ENCODE measurements around the gene ALKBH4.

ALKBH4 gene

GRCh38 chr7:102424129-102424551 is 40.5 kb downstream of the ALKBH4 start:
- no peak overlapping the region for H3K4me3 ChIP-seq (ENCODE audit: low read depth, low read length)
- no peak for TF ChIP-seq CTCF (IDR thresholded peaks at IDR 0.05; ENCODE audit: low read depth, low read length, missing control alignments)
- in situ Hi-C loops (cut with HindIII; ENCODE audit: low sequenced_read_pairs) = no loop called here
- DNase-seq (ENCODE audit: low read depth) = no peak

DNA sequence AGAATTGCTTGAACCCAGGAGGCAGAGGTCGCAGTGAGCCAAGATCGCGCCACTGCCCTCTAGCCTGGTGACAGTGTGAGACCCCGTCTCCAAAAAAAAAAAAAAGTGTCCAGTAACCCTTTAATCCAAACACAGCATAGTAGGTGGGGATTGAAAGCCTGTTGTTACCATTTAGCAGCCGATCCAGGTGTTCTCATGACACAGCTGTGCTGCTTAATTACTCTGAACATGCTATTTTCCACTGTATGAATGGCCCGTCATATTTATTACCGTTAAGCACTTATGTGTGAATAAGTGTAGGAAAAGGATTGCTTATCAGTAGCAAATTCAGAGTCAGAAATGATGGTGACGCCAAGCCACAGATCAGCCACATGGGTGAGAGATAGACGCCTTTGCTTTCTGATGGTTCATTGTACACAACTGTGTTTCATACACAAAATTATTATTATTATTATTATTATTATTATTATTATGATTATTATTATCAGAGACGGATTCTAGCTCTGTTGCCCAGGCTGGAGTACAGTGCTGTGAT is 42.9 kb downstream of the ALKBH4 start:
- no peak for DNase-seq (ENCODE audit: low read depth)
- in situ Hi-C loops (cut with HindIII; ENCODE audit: low sequenced_read_pairs) = no loop called here
- no peak overlapping the region for H3K4me3 ChIP-seq (ENCODE audit: low read depth, low read length)
- no peak for TF ChIP-seq CTCF (IDR thresholded peaks at IDR 0.05; ENCODE audit: low read depth, low read length, missing control alignments)

DNA sequence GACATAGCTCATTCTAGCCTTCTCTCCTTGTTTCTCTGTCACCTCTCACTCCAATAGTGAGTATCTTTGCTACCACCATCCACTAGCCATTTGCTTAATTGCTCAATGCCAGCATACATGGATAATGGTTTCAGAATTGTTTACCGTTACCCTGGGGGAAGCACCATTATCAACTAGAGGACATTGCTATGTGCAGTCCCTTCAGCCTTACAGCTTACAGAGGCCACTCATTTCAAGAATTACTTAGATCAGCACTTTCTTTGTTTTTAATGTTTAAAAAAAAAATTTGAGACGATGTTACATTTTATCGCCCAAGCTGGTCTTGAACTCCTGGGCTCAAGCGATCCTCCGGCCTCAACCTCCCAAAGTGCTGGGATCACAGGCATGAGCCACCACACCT is 46.1 kb downstream of the ALKBH4 start:
- DNase-seq (ENCODE audit: low read depth) = no peak
- in situ Hi-C loops (cut with HindIII; ENCODE audit: low sequenced_read_pairs) = loop anchor here (10.0 kb wide), 1 partner anchor 134 kb away; the partner anchor contains the start of gene SH2B2
- no peak overlapping the region for H3K4me3 ChIP-seq (ENCODE audit: low read depth, low read length)
- no peak for TF ChIP-seq CTCF (IDR thresholded peaks at IDR 0.05; ENCODE audit: low read depth, low read length, missing control alignments)

GRCh38 chr7:102417105-102417504 is 47.6 kb downstream of the ALKBH4 start:
- DNase-seq (ENCODE audit: low read depth) = no peak
- in situ Hi-C loops (cut with HindIII; ENCODE audit: low sequenced_read_pairs) = loop anchor here (10.0 kb wide), 1 partner anchor 132 kb away; the partner anchor contains the start of gene SH2B2
- no peak overlapping the region for H3K4me3 ChIP-seq (ENCODE audit: low read depth, low read length)
- TF ChIP-seq CTCF (IDR thresholded peaks at IDR 0.05; ENCODE audit: low read depth, low read length, missing control alignments) = no peak

- DNase-seq (ENCODE audit: low read depth) = no peak
- in situ Hi-C loops (cut with HindIII; ENCODE audit: low sequenced_read_pairs) = loop anchor here (10.0 kb wide), 1 partner anchor 132 kb away; the partner anchor contains the start of gene SH2B2
- no peak for TF ChIP-seq CTCF (IDR thresholded peaks at IDR 0.05; ENCODE audit: low read depth, low read length, missing control alignments)
- no peak overlapping the region for H3K4me3 ChIP-seq (ENCODE audit: low read depth, low read length)
Measured at GRCh38 chr7:102416406-102416805, 48.3 kb downstream of the ALKBH4 start.

- in situ Hi-C loops (cut with HindIII; ENCODE audit: low sequenced_read_pairs) = loop anchor here (10.0 kb wide), 1 partner anchor 131 kb away; the partner anchor contains the start of gene SH2B2
- no peak overlapping the region for H3K4me3 ChIP-seq (ENCODE audit: low read depth, low read length)
- DNase-seq (ENCODE audit: low read depth) = no peak
- TF ChIP-seq CTCF (IDR thresholded peaks at IDR 0.05; ENCODE audit: low read depth, low read length, missing control alignments) = no peak
Measured at GRCh38 chr7:102415685-102416225, 48.9 kb downstream of the ALKBH4 start.
